ENCODE results near the gene PCYT2. TPM values are rescaled to one million over a fixed set of nuclear protein-coding genes. Genes with fewer than 3 reads are reported as not detected.

Gene PCYT2
- polyA plus RNA-seq, 3 donors, result 49.6 to 55.1 (median 52.9) TPM

- DNase-seq, result no peak
Observed at GRCh38 chr17:81902653-81903414, 8.4 kb downstream of the PCYT2 start.

- no peak for DNase-seq
Observed at GRCh38 chr17:81902023-81902652, 9.1 kb downstream of the PCYT2 start, which contains the start of gene NPB. Gene NPB (plus strand): TSS chr17:81902238. CDS start chr17:81902278, 40 bp downstream.

DNA sequence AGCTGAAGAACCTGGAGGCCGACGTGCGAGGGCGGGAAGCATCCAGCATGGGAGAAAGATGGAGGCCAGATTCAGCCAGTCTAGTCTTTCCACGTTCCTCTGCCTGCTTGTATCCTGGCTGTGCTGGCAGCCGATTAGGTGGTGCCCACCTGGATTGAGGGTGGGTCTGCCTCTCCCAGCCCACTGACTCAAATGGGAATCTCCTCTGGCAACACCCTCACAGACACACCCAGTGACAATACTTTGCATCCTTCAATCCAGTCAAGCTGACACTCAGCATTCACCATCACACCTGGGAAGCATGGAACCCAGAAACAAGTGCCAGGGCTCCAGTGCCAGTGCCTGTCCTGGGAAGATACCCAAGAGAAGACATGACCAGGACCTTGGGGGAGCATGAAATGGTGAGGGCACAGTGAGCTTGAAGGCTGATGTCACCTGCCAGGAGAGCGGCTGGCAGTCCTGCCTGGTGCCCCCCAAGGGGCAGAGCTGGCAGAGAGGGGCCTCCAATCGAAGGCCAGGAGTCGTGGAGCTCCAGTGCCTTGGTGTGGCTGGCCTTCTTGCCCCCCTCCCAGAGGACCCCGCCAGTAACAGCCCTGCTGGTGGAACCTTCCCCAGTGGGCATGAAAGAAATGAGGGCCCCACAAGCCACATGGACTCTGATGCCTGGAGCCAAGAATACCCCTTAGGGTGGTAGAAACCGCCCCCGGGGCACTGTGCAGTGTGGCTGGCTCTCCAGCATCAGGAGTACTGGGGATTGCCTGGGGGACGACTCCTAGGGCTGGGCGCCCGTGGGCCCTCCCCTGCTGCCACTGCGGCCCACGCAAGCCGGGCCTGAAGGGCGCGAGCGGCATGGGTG is 9.8 kb downstream of the PCYT2 start:
- DNase-seq, result no peak

DNA sequence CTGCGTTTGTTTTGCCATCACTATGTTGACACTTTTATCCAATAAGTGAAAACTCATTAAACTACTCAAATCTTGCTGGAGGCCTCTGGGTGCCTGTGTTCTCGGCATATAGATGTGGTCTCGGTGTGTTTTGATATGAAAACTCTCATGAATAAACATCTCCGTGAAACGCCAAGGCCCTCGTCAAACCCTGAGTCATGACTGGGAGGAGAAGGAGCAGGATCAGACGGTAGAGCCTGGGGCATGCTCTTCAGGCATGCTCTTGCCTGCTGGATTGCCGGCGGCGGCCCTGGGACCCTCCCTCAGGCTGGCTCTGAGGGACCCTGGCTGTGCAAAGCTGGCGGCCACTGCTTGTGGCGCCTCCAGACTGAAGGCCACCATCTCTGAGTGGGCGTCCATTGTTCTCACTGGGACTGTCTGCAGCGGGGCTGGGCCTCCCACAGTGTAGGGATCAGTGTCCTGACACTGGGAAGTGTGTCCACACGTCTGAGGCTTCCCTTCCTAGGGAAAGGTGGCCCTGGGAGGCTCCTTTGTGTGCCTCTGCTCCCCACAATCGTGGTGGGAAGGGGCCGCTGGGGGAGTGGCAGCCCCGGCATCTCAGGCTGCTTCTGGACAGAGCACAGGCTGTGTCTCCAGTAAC is 10.9 kb downstream of the PCYT2 start:
- DNase-seq, result no peak

DNA sequence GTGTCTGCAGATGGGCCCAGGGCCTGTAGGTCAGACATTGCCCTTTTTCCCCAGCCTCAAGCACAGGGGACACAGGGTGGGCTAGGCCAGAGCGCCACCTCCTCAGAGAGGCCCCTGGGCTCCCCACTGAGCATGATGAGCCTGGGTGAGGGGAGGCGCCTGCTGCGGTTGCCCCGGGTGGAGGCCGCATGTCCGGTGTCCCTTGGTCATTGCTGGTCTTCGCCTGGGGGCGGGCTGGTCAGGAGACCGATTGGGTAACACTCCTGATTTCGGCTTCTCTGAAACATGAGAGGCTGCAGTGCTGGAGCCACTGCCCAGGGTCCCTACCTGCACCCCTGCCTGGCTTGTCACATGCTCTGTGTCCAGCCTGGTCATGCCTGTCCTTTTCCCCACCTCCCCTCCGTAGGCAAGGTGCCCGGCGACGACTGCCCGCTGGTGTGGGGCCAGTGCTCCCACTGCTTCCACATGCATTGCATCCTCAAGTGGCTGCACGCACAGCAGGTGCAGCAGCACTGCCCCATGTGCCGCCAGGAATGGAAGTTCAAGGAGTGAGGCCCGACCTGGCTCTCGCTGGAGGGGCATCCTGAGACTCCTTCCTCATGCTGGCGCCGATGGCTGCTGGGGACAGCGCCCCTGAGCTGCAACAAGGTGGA is 11.6 kb downstream of the PCYT2 start:
- DNase-seq, result no peak

GRCh38 chr17:81898885-81899284 is 12.3 kb downstream of the PCYT2 start:
- DNase-seq, result no peak

DNA sequence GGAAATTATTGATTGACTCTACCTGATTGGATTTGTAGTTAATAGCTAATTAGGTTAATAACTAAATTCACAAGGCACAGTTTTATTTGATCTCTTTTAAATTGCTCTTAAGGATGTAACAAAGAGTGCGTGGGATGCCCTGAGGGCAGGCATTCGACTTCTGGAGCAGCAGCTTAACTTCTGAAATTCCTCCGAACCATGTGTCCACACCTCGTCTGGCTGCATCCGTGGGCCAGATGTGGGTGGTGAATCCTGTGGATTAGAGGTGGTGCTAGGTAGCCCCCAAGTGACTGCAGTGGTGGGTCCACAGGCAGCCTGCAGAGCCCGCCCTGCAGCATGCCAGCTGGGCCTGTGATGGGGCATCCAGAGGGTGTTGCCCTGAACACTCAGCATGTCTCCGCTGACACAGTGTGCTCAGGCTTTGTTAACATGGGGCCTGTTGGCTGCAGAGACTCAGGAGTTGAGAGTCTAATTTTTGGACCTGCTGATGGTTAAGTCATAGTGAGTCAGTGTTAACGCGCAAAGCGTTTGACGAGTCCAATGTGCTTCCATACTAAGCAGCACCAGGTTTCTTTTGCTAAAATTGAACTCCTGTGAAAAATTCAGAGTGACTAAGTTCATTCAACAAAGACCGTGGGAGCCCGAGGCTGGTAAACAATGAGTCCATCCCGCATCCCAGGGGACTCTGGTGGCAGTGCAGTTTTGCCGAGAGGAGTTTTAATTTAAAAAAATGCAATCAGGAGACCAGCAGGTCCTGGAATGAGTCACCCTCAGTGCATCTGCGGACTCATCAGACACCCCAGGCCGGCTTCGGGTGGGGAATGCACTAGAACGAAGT is 13.0 kb downstream of the PCYT2 start:
- no peak for DNase-seq

DNA sequence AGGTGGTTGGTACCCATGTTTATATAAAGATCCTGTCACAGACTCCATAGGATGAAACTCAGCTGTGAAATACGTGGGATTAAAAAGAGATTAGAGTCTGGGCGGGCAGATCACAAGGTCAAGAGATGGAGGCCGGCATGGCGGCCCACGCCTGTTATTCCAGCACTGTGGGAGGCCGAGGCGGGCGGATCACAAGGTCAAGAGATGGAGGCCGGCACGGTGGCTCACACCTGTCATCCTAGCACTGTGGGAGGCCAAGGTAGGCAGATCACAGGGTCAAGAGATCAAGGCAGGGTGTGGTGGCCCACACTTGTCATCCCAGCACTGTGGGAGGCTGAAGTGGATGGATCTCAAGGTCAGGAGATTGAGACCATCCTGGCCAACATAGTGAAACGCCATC is 15.8 kb downstream of the PCYT2 start:
- no peak for DNase-seq

GRCh38 chr17:81891303-81891552 is 20.0 kb downstream of the PCYT2 start:
- DNase-seq, result no peak

- no peak for DNase-seq
Observed at GRCh38 chr17:81890447-81891302, 20.5 kb downstream of the PCYT2 start.

- no peak for DNase-seq
Observed at GRCh38 chr17:81889602-81890001, 21.6 kb downstream of the PCYT2 start.

DNA sequence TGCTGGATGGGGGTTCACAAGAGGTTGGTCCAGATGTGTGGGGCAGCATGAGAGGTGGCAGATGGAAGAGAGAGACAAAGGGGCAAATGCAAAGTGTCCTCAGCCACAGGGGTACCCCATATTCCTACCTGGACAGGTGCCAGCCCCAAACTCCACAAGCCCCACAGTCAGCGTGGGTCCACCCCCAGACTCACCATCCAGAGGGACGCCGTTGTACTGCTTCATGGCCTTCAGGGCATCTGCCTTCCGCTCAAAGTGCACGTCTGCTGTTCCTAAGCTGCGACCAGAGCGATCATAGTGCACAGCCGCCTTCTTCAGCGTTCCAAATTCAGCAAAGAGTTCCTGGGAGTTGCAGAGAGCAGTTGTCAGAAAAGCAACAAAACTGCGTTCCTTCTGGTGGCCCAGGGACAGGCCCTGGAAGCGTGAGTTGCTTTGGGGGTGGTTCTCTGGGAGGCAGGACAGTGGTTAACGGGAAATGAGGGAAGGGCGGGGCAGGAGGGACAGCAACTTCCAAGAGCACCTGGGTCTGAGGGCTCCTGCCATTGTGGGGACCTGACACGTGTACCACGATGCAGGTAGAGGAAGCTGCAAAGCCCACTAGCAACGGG is 22.1 kb downstream of the PCYT2 start:
- no peak for DNase-seq

DNA sequence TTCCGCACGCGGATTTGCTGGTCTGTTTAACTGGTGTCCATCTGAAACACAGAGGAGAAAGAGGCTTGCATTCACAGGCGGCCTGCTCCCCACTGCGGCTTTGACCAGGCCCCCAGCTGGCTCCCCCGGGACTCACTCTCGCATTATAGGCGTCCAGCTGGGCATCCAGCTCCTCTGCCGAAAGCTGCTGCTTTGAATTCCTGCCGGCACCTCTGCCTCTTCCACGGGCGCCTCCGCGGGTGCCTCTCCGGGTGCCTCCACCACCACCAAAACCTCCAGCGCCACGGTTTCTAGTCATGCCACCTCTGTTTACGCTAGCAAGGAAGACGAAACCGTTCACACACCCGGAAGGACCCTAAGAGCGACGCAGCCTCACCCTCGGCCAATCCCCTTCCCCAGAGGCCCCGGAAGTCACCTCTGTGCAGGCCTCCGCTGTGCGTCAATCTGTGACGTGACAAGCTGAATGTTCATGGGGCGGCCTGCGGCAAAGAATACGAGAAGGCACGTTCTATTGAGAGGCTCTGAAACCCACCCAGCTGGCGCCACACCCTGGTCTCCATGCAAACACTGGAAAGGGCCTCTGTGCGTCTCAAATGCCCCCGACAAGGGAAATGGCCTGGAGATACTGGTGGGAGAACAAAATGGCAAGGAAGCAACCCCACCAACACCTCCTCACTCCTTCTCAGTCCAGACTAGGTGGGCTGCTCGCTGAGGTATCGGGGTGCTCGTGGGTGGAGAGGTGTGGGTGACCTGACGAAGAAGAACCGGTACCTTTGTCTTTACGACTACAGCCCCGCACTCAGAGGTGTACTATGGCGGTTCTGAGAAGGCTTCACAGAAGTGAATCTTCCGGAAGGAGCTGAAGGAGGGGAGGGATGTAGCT is 22.9 kb downstream of the PCYT2 start:
- no peak for DNase-seq

GRCh38 chr17:81885869-81886548 is 25.2 kb downstream of the PCYT2 start:
- DNase-seq, result no peak

DNA sequence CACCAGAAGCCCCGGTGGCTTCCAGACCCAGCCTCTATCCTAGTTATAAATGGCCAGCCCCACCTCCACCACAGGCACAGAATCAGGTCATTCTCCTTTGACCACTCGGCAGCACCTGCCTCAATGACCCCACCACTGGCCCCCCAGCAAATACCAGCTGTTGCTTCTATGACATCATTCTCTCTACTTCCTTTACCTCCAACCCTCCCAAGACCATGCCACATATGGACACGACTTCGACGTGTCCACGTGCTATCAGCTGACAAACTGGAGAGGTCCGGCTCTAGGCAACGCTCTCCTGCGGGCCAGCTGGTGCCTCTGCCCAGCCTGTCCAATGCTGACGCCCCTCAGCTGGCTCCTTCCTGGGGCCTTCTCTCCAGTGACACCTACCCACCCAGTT is 25.7 kb downstream of the PCYT2 start:
- no peak for DNase-seq

DNA sequence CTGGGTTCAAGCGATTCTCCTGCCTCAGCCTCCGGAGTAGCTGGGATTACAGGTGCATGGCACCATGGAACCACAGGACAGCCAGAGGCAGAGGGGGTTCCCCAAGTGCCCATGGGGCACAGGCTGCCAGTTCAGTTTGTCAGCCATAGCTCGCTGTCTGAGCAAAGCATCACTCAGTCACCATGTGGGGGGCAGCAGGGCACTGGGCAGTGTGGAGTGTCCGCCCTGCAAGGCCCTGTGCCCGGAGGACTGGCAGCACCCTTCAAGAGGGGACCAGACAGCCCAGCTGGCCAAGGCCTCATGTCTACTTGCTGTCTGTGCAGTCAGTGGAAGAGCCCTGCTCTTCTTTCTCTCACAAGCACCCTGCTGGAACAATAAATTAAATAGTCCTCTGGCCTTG is 26.2 kb downstream of the PCYT2 start:
- DNase-seq, result no peak

GRCh38 chr17:81884520-81884919 is 26.7 kb downstream of the PCYT2 start:
- no peak for DNase-seq

DNA sequence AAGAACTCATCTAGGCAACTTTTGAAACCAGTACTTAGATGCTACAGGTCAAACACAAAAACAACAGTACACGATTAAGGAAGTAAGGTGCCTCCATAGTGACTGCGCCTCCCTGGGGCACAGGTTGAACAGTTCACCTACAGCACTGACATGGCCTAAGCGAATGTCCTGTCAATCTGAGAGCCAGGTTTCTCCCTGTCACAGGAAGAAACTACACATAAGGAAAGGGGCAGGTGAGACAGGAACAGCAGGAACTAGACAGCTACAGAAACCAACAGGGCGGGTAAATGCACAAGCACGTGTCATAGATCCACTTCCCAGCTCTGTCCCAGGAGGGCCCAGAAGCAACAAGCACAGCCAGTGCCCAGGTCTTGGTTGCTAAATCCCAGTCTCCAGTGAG is 32.1 kb downstream of the PCYT2 start:
- no peak for DNase-seq
